AML-193 (cell line): ENCODE results near the gene A1BG.
"Not testable (repeated sequence)": the region's sequence is repeated elsewhere in the genome, so short reads cannot be mapped to it uniquely, and the experiment has no call there.

Experiments used
- DNase-seq, 2 experiments: peaks; one replicate each; lab custom pipeline; 2025; lab: John Stamatoyannopoulos, UW

A1BG gene

DNA sequence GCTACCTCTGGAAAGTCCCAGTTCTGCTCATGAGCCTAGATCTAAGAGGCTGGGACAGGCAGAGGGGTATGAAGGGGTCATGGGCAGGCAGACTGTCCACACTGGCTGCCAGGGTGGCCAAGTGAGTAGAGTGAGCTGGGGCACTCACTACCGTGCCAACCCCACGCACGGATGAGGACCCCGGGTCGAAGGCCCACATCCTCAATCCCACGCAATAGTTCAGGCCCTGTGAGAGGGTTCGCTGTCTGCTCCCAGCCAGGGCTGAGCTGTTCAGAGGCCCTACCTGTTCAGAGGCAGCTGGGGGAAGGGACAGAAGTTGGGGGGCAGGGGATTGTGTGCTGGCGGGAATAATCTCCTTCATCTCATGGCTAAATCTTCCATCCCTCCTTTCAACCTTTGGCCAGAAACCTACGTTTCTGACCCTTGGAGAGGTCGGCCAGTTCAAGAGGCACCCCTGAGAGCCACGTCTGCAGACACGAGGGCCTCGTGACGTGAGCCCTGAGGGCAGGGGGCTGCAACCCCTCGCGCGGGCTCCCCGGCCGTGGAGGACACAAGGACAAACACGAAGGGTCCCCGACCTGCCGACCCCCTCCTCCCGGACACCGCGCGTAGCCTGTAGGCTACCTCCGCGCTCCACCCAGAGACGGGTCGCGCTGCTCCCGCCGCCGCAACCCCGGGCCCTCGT is 32.7 kb upstream of the A1BG start:
- DNase-seq: no peak

DNA sequence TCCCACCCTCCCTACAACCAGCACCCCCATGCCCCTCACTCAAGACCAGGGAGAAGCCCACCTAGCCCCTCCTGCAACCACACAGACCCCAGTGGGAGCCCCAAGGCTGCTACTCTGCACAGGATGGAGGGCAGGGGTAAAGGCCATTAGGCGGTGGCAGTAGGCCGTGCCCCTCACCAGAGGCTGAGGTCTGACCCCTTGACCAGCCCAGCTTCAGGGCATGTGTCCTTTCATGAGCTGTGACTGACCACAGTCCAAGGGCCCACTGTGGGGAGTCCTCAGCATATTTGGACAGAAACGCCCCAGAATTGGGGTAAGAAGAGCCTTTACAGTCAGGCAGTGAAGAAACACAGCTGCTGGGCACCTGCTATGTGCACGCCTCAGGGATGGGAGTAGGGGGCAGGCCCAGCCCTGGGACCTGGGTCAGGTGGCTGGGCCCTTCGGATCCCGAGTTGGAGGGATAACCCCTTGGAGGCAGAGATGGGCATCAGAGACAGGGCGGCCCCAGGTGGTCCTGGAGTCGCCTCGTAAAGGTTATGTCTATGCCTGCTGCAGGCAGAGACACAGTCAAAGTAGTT is 32.1 kb upstream of the A1BG start:
- DNase-seq: no peak

DNA sequence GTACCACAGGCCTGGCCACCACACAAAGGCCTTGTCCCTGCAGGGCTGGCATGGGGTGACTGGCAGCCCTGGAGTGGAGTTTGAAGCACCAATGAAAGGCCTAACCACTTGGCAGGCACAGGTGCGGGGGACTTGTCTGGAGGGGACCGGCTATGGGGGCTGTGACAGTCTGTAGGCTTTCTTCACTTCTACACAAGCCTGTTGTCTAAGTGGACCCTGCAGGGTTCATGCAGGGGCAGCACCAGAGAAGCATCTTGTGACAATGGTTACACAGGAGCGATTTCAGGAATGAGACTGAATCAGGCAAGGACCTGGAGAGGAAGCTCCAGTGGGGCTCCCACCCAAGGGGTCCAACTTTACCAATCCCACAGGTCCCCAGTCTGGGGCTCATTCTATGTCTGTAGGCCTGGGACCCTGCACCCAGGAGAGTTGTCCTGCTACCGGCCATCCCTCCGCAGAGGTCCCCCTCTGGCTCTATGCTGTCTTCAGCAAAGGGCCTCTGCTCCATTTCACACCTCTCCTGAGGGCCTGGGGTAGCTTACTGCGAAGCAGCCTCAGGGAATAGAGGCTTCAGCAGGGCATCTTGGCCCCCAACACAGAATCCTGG is 29.8 kb upstream of the A1BG start:
- no peak for DNase-seq

DNA sequence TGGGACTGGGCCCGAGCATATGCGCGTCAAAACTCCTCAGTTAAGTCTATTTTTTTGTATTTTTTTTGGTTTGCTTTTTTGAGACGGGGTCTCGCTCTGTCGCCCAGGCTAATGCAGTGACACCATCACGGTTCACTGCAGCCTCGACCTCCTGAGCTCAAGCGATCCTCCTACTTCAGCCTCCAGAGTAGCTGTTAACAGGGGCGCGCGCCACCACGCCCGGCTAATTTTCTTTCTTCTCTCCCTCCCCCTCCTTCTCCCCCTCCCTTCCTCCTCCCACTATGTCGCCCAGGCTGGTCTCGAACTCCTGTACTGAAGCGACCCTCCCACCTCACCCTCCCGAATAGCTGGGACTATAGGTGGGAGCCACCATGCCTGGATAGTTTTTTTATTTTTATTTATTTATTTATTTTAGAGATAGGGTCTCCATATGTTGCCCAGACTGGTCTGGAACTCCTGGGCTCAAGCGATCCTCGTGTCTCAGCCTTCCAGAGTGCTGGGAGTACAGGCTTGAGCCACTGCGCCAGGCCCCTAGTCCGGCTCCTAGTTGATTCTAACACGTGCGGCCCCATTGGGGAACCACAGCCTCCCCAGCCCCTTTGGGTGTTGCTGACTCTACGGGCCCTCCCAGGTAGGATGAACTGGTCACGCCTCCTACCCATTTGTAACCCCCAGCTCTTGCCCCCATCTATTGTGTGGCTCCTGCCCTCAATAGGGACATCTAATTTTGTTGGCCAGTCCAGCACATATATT is 28.3 kb upstream of the A1BG start:
- no peak for DNase-seq

DNA sequence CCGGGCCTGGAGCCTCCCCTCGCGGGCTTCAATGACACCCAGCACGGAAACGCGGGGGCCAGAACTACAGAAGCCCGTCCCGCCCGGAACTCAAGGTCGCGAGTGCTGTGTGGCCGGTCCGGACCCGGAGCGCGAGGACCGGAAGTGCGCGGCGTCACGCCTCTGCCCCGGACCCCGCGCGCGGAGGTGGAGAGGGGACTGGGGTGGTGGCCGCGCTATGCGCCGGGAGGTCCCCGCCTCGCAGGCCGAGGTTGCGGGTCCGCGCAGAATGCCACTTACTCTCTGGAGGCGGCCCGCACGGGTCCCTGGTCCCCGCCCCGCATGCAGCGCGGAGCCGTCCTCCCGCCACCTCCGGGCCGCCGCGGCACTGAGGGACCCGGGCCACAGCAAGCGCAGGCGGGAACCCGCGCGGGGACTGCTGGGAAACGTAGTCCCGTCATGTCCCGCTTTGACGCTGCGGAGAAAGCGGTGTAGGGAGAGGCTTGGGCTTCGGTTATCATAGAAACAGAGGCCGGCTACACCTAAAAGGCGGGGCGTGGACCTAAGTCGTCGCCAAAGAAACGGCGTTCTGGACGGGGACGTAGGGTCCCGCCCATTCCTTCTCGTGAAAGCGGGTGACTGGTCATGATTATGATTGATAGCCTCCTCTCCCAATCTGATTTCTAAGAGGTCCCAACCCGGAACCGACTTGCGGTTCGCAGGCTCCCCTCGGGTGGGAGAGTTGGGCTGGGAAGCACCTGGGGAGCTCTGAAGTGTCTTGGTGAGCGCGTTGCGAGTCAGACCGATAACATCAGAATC is 27.6 kb upstream of the A1BG start, which contains the start of gene ZNF837:
ZNF837 (minus strand) TSS at position 369 of the 798 bp plus-strand sequence. CDS start 11,698 bp downstream, outside the sequence.
- DNase-seq: peak; percentile 98 to 99

DNA sequence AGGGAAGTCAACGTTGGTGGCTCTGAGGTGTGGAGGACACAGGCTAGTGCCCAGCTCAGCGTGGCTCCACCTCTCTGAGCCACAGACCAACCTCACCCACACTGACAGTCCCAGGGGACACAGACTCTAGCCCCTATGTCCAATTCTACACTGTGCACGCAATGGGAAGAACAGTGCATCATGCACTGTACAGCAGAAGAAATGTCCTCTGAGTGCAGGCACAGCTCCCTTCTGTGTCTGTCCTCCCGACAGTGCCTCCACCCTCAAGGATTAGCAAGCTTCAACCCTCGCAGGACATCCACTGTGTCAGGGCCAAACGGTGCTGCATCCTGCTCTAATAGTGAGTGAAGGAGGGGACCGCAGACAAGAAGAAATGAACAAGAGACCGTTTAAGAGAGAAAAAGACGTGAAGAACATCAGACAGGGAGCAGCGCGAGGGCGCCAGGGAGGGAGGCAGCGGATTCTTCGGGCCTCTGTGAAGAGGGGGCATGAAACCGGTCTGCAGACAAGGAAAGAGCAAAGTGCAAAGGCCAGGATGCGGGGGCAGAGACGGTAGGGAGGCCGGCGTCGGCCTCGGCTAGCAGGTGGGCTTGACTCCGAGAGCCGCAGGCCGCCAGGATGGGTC is 26.9 kb upstream of the A1BG start:
- no peak for DNase-seq

DNA sequence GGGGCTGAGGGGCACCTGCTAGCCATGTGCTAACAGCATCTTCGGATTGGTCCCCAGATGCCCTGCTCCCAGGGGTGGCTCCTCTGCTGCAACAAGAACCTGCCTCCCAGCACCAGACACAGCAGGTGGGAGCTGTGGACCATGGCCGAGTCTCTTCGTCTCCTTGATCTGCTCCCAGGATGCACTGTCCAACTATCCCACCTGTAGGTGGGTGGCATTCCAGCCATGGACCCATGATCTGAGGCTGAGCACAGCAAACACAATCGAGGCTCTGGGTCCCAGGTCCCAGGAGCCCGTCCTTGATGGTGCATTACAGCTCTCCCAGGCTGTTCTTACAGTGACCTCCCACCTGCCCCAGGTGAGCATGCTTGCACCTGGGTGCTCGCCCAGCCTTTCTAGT is 26.0 kb upstream of the A1BG start:
- DNase-seq: no peak

DNA sequence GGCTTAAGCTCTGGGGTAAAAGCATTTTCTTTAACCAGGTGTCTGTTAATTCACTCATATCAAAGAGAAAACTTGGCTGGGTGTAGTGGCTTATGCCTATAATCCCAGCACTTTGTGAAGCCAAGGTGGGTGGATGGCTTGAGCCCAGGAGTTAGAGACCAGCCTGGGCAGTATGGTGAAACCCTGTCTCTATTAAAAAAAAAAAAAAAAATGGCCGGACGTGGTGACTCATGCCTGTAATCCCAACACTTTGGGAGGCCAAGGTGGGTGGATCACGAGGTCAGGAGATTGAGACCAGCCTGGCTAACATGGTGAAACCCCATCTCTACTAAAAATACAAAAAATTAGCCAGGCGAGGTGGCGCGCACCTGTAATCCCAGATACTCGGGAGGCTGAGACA is 23.4 kb upstream of the A1BG start:
- DNase-seq: not testable (repeated sequence)

DNA sequence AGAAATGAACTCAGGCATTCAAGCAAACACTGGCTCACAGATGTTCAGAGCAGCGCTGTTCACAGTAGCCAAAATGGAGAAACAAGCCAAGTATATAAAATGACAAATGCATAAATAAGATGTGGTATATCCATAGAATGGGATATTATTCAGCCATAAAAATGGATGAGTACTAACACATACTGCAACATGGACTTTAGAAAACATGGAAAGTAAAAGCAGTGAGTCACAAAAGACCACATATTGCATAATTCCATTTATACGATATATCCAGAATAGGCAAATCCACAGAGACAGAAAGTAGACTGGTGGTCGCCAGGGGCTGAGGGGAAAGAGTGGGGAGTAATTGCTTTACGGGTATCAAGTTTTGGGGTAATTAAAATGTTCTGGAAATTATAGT is 20.9 kb upstream of the A1BG start:
- no peak for DNase-seq

DNA sequence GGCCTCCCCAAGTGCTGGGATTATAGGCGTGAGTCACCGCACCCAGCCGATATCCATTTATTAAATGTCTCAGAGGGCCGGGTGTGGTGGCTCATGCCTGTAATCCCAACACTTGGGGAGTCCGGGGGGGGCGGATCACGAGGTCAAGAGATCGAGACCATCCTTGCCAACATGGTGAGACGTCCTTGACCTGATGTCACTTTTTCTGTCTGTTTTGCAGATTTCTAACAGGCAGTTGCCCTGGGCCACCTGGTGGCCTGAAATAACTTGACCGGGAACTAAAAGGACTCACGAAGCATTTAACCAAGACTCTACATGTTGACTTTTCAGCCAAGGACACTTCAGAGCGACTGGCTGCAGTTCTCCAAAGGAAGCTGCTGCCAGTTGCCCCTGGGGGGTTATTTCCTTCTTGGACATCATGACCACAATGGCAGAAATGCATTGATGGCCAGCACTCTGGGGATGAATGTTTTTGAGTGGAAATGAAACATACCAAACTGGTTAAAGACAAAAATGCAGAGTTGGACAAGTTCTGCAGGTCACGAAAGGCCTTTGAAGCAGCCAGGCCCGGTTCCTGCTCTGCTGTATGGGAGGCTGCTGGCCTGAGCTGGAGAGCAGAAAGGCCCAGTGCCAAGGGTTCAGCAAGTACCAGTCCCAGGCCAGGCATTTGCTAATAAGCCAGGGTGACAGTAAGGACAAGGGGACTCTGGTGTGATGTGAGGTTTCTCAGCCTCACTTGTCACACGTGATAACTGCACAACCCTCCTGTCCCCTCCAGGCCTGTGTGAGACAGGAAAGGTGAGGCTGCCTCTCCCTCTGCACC is 19.2 kb upstream of the A1BG start:
- DNase-seq: peak; percentile 35 to 54

DNA sequence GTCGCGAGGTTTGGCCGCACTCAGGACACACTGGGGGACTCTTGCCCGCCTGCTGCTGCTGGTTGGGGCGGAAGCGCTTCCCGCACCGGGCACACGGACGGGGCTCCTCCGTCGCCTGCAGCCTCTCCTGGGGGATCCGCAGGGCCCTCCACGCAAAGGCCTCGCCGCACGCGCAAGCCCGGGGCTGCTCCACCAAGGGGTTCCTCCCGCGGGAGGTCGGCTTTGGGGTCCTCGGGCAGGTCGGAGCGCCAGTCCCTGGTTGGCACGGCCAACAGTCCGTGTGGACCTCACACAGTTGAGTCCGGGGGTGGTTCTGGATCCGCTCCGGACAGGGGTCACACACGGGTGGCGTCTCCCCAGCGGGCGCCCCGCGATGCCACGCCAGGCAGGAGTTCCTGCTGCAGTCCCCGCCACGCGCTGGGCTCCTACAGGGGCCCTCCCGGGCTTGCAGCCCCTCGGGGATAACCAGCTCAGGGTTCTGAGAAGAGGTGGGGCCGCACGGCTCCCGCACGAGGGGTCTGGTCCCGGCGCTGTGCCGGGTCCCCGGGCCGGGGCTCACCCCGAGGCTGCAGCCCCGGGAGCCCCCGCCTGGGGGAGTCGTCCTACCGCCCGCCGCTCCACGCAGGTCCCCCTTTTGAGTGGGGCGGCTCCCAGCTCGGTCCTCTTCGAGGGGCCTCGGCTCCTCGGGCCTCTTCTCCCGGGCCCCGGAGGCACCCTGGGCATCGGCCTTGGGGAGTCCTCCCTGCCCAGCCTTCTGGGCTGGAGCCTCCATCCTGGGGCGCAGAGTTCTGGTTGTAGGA is 15.5 kb upstream of the A1BG start:
- no peak for DNase-seq

DNA sequence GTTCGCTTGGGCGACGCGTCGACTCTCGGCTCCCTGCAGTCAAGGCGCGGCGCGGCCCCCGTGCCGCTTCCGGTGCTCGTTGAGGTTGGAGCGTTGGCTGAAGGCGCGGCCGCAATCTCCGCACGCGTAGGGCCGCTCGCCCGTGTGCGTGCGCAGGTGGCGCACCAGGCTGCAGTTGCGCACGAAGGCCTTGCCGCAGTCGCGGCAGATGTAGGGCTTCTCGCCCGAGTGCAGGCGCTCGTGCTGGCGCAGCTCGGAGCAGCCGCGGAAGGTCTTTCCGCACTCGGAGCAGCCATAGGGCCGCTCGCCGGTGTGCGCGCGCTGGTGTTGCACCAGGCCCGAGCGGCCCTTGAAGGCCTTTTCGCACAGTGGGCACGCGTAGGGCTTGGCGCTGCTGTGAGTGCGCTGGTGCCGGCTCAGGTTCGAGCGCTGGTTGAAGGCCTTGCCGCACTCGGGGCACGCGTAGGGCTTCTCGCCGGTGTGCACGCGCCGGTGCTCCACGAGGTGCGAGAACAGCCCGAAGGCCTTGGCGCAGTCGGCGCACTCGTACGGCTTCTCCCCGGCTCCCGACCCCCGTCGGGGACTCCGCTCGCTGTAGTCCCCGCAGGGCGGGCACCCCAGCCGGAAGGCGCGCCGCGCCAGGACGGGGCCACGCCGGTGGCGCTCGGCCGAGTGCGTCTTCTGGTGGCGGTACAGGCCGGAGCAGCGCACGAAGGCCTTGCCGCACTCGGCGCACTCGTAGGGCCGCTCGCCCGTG is 14.6 kb upstream of the A1BG start:
- DNase-seq: no peak

DNA sequence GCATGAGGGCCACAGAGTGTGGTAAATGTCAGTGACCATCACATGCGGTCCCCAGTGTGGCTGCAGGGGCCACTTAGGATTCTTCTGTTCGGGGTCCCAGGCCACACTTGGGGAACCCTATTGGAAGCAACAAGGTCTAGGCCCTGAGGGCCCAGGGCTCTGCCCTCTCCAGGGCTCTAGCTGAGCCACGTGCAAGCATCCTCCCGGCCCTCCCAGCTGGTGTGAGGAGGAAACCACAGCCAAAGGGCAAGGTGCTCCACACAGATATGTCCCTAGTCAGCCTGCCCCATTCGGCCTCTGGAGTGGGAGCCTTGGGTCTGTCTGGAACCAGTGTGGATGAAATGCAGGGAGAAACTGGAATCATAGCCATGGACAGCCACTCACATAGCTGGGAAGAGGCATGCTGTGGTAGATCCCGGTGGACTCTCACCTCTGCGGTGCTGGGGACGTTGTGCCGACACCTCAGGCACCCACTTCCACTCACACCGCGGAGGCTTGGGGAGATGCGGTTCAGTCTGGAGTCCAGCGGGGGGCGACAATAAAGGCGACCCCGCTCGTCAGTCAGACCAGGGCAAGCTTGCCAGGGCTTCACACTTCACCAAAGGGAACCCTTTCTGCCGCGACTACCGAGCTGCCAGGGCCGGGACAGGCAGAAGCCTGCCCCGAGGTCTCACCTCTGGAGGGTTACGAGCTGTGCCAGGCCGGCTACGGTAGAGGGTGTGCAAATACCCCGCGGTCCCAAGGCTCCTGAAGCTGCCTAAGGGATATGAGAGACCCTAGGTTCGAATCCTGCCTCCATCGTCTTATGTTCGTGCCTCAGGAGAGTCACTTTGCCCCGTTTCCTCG is 13.5 kb upstream of the A1BG start:
- no peak for DNase-seq

DNA sequence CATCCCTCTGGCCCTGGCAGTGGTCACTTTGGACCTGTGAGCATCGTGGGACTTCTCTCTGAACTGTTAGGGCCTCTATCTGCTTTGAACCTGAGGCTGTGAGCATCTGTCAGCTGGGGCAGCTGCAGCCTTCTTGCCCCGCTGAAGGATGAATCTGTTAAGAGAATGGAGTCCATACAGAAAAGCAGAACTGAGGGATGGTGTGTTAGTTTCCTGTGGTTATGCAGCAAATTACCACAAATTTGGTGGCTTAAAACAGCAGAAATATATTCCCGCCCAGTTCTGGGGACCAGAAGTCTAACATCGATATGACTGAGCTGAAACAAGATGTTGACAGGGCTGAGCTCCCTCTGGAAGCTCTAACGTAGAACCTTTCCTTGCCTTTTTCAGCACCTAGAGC is 10.9 kb upstream of the A1BG start:
- peak; percentile 82 to 90 for DNase-seq

DNA sequence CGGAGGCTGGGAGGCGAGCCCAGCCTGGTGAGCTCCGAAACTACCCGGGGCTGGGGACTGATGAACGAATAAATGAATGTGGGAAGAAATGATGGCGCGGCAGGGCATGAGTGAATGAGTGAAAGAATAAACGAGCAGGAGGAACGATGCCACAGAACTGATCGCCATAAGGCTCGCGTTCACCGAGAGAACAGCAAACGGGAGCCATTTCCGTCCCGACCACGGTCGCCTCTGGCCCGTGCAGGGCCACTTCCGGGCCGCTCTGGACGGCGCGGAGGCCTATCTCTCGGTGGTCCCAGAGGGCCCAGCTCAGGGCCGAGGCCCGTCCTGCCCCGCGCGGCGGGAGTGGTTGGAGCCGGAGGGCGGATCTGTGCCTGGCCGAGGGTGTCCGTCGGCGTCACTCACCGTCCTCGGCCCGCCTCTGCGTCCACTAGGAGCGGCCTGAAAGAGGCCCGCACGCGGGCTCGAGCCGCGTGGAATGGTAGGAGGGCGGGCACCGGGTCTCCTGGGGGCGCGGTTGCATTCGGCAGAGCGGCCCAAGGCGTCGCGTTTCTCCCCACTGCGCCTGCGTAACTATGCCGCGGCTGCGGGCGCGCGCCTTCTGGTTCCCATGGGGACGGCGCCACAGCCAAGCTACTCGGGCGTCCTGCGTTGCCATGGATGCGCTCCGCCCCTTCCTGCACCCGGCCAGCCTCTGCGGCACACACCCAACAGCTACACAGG is 9.1 kb upstream of the A1BG start, which contains the start of gene ZNF497:
ZNF497 (minus strand) TSS at position 480 of the 723 bp plus-strand sequence. CDS start 5,116 bp downstream, outside the sequence.
- peak; percentile 86 to 91 for DNase-seq

DNA sequence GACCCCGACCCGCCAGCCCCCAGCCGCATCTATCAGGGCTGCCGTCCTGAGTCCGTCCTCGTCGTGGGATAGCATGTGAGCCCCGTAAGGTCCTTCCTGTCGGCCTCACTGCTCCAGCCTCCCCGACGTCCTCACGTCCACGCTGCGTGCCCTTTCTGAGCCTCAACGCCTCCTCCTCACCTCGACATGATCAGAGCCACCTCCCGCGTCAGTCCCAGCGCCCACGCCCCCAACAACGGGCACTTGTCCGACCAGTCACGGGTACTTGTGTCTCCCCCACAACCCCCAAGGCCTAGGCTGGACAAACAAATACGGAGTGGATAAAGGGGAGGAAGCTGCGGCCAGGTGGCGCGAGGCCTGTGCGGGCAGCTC is 8.6 kb upstream of the A1BG start:
- peak; percentile 38 to 47 for DNase-seq

DNA sequence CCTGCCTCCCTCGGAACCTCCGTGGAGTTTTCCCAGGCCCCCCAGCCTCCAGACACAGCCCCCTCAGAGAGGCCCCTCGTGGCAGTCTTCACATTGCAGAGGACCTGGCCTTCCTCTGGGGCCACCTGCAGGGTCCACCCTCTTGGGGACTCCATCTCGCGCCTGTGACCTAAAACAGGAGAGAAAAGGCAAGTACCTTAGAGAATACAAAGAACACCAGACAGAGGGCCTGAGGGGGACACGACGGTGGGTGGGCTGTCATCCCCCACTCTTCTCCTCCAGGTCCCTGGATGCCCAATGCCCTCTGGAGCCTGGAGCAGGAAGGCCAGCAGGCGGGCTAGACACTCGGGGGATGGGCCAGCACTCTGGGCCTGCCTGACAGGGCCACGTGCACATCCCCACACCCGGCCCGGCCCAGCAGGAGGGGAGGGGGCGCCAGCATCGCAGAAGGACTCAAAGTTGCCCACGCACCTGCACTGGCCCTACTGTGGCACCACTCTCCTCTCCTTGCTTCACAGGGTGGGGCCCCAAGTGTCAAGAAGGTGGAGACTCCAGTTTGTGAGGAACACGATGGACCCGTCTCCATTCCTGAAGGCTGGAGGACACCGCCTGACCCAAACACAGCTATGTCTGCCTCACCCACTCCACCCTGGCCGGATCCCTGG is 4.3 kb upstream of the A1BG start:
- no peak for DNase-seq
